ENCODE measurements around the gene DOK3.

DNA sequence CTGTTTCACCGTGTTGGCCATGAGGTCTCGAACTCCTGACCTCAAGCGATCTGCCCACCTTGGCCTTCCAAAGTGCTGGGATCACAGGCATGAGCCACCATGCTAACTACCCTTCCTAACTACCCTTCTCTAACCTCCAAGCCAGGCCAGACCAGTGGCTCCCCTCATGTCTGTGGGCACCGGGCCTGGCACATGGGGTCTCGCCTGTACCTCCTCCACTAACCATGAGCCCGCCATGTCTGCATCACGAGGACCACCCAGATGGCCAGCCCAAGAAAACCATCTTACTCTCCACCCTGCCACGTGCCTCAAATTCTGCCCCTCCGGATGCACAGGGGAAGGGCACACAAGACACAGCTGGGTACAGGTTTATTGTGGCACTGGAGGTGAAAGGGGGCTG lies 26.6 kb downstream of the DOK3 start:
- TF ChIP-seq CTCF (IDR thresholded peaks at IDR 0.05) (no peak), POLR2AphosphoS5 (IDR thresholded peaks at IDR 0.05) (no peak), POLR2A (IDR thresholded peaks at IDR 0.05) (no peak), EP300 (IDR thresholded peaks at IDR 0.05) (no peak)

Measured in upper lobe of left lung (tissue), 4 donors.